Iris pigment epithelial cell (primary cell): Measurements from ENCODE around the gene S100A1.
"Not testable (repeated sequence)": the region's sequence is repeated elsewhere in the genome, so short reads cannot be mapped to it uniquely, and the experiment has no call there.

Source experiments
- DNase-seq: peaks from one replicate; pipeline ENCODE4 v3.0.0-alpha.2; 2011; ENCODE audit warnings: low read depth

The S100A1 gene

DNA sequence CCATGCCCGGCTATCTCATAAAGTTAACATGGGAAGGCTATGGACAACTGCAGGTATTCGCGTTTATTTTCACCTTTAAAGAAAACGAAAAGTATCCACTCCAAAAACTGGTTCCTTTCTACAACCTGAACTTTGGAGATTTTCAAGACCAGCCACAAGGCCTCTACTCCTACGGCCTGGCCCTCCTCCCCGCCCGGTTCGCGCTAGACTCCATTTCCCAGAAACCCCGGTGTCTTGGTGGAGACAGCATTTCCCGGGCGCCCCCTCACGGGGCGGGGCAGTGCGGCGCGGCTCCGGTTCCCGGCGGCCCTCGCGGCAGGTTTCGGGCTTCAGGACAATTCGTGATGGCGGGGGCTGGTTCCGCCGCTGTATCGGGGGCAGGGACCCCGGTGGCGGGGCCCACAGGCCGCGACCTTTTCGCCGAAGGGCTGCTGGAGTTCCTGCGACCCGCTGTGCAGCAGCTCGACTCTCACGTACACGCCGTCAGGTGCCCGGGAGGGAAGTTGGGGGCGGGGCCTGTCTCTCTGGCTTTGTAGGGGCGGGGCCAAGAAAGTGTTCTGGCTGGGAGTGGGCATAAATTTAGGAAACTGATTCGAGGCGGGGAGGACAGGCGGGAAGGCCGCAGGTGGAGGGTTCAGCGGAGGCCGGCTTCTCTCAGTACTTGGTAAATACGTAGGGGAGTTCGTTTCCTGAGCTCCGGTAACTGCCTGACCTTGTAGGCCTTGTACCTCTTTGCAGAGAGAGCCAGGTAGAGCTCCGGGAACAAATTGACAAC, 30.4 kb downstream of the S100A1 start, which contains the start of gene SNAPIN:
Gene SNAPIN (plus strand): TSS at position 304 of the 775 bp plus-strand sequence. CDS start 41 bp downstream, at position 345.
- peak; percentile 86 for DNase-seq

DNA sequence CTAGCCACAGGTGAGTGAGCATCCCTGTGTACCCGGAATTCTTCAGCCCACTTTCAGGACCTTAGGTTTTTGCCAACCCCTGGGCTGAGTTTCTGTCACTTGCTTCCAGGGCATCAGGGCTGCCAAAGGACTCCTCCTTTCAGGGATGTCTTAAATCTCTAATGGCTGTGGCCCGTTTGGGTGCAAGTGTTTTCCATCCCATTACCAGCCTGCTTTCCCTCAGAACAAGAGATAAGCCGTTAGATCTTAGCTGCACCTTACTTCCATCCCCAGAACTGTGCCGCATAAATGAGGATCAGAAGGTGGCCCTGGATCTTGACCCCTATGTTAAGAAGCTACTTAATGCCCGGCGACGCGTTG, 30.9 kb downstream of the S100A1 start:
- DNase-seq = no peak

DNA sequence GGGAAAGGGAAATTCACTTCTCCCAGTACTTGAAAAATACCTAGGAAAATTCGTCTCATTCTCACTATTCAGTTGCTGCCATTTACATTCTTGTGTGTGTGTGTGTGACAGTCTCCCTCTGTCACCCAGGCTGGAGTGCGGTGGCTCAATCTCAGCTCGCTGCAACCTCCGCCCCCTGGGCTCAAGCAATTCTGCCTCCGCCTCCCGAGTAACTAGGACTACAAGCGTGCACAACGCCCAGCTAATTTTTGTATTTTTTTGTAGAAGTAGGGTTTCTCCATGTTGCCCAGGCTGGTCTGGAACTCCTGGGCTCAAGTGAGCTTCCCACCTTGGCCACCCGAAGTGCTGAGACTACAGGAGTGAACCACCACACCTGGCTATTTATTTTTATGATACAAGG, 31.4 kb downstream of the S100A1 start:
- DNase-seq = no peak

- no peak for DNase-seq
Measured at GRCh38 chr1:153661111-153661708, 33.0 kb downstream of the S100A1 start.

- no peak for DNase-seq
Measured at GRCh38 chr1:153662269-153662668, 34.0 kb downstream of the S100A1 start.

DNA sequence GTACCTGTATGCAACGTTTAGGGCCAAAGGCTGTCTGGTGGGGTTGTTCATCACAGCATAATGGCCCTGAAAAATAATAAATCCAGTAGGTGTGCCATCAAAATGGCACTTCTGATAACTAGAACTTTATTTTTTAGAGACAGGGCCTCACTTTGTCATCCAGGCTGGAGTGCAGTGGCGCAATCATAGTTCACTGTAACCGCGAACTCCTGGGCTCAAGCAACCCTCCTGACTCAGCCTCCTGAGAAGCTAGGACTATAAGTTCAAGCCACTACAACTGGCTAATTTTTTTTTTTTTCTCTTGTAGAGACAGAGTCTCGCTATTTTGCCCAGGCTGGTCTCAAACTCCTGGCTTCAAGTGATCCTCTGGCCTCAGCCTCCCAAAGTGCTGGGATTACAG, 35.0 kb downstream of the S100A1 start:
- DNase-seq = peak; percentile 83

- no peak for DNase-seq
Measured at GRCh38 chr1:153667439-153667838, 39.2 kb downstream of the S100A1 start.

- not testable (repeated sequence) for DNase-seq
Measured at GRCh38 chr1:153668672-153669071, 40.4 kb downstream of the S100A1 start.

DNA sequence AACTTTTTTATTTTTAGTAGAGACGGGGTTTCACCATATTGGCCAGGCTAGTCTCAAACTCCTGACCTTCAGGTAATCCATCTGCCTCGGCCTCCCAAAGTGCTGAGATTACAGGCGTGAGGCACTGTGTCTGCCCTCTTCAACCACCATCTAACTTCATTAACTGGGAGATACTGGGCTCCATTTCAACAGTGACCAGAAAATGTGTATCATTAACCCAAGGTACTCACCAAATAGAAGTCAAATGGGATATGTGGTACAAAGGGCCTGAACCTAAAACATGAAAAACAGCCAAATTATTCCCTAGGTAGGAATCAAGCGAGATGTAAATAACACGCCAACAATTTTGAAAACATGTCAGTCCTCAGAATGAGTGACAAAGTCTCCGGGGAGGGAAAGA, 41.4 kb downstream of the S100A1 start:
- no peak for DNase-seq

- DNase-seq = no peak
Measured at GRCh38 chr1:153670257-153670858, 42.1 kb downstream of the S100A1 start.

DNA sequence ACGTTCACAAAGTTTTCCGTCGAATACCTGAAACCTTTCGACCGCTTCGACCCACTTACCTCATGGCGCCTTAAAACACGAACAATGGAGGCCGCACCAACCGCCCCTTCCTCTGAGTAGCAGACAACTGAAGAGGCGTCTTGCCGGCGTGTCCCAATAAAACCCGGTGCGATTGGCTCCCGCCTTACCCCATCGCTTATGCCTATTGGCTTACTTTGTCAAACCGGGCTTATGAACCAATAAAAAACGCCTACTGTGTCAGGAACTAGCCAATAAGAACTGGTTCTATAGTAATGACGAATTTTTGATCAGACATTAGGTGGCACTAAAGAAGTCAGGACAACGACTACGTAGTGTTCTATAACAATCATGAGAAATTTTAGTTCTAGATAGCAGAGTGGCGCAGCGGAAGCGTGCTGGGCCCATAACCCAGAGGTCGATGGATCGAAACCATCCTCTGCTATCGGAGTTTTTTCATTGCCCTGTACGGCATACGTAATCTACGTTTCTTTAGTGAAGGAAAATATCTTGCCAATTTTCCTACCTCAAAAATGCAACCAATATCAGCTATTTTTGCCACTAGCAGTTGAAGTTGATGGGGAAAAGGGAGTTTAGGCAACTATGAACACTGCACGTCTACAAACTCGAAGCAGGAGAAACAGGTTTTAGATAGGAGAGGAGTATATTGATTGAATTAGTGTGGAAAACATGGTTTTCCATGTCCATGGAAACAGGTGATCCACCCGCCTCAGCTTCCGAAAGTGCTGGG, 42.8 kb downstream of the S100A1 start, which contains the start of gene ILF2:
Gene ILF2 (minus strand): TSS at position 135 of the 769 bp plus-strand sequence. CDS start 71 bp downstream, at position 64.
- peak; percentile 100 for DNase-seq

DNA sequence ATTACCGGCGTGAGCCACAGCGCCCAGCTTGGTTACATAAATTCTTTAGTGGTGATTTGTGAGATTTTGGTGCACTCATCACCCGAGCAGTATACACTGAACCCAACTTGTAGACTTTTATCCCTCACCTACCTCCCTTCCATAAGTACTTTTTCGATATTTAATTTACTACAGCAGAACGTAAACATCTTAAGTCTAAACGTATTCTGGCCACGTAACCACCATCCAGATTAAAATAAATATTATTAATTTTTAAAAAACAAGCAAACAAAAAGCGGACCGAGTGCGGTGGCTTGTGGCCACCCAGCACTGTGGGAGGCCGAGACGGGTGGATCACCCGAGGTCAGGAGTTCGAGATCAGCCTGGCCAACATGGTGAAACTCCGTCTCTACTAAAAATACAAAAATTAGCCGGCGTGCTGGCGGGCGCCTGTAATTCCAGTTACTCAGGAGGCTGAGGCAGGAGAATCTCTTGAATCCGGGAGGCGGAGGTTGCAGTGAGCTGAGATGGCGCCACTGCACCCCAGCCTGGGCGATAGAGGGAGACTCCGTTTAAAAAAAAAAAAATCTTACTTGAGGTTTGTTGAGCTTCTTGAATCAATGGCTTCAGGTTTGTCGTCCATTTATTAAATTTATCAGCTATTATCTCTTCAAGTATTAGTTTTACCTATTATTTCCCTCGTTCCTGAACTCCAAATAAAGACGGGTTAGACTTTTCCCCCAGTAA, 43.6 kb downstream of the S100A1 start:
- DNase-seq = peak; percentile 69

GRCh38 chr1:153673511-153673910, 45.3 kb downstream of the S100A1 start:
- DNase-seq = no peak

- peak; percentile 60 for DNase-seq
Measured at GRCh38 chr1:153677718-153678518, 49.7 kb downstream of the S100A1 start.

- no peak for DNase-seq
Measured at GRCh38 chr1:153678519-153679336, 50.5 kb downstream of the S100A1 start, which contains the start of gene NPR1. Gene NPR1, plus strand, starts transcription at chr1:153678688. Its CDS starts 421 bp downstream, at chr1:153679109.

GRCh38 chr1:153679337-153680119, 51.3 kb downstream of the S100A1 start:
- no peak for DNase-seq

DNA sequence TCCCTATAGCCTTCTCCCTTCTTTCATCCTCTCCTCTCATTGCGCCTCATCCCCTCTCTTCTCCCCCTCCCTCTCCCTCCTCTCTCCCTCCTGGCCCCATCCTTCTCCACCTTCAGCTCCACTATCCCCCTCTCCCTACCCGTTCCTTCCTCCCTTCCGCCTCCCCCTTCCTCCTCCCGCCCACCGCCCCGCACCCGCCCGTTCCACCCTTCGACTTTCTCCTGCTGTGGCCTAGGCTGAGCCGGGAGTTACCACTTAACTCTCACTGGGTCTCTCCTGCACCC, 51.8 kb downstream of the S100A1 start:
- DNase-seq = no peak
